T-helper 1 cell treated with Interleukin-12 subunit alpha and Interleukin-12 subunit beta and Interleukin-4 antibody, amounts not matched to agents 30 μg/mL and 1 μg/mL, for 36 hours (primary cell): Measurements from ENCODE around the gene MAD1L1.
"Not testable (repeated sequence)": the region's sequence is repeated elsewhere in the genome, so short reads cannot be mapped to it uniquely, and the experiment has no call there.

Source experiments
- H3K27ac Mint-ChIP-seq: one replicate; pipeline ENCODE4 v1.8.0; 2021; ENCODE audit warnings: mild to moderate bottlenecking, mixed read lengths
- H3K27me3 Mint-ChIP-seq: one replicate; pipeline ENCODE4 v1.8.0; 2021; ENCODE audit warnings: low read depth, mixed read lengths
- H3K36me3 Mint-ChIP-seq: one replicate; pipeline ENCODE4 v1.8.0; 2021; ENCODE audit warnings: low read depth, mixed read lengths
- H3K4me1 Mint-ChIP-seq: one replicate; pipeline ENCODE4 v1.8.0; 2021; ENCODE audit warnings: low read depth, mixed read lengths
- H3K4me3 Mint-ChIP-seq: one replicate; pipeline ENCODE4 v1.8.0; 2021; ENCODE audit warnings: mild to moderate bottlenecking, moderate library complexity, mixed read lengths
- H3K9me3 Mint-ChIP-seq: one replicate; pipeline ENCODE4 v1.8.0; 2021; ENCODE audit warnings: mixed read lengths

Gene MAD1L1

DNA sequence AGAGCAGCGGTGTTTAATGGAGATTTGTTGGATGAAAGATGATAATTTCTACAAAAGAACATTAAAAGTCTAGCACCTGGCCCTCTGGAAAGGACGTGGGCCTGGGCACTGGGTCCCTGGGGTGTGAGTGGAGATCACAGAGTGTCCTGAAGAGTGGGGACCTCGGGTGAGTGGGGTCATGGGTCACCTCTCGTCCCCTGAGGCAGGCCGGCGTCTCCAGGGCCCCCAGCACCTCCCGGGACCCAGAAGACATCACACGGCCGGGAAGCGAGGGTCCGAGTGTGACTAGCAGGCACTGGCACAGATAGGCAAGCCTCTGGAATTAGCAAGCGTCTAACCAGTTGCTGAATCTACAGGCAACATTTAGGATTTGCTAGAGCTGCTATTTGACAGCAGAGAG lies 257.2 kb downstream of the MAD1L1 start:
- no peak overlapping the region for H3K27ac Mint-ChIP-seq
- no peak overlapping the region for H3K4me3 Mint-ChIP-seq
- H3K36me3 Mint-ChIP-seq, result peaks cover 9% of the 10 kb centered on the region
- no peaks in the 10 kb centered on the region for H3K27me3 Mint-ChIP-seq
- H3K9me3 Mint-ChIP-seq, result no peaks in the 10 kb centered on the region
- peaks cover 5% of the 10 kb centered on the region for H3K4me1 Mint-ChIP-seq

DNA sequence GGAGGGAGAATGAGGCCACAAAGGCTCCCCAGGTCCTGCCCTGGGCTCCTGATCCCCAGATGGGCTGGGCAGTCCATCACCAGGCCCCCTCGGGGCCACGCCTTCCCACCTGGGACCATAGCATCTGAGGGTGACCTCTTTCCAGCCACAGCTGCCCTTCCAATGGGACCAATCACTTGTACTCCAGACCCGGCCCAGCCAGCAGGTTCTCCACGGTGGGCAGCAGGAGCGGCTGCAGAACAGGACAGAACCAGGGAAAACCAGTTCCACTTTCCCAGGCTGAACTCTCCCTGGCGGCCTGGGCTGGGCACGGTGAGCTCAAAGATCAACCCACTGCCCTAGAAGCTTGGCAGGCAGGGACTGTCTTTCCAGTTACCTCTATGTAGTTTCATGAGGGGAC lies 257.6 kb downstream of the MAD1L1 start:
- Mint-ChIP-seq H3K4me1 (peaks cover 5% of the 10 kb centered on the region), H3K27me3 (no peaks in the 10 kb centered on the region), H3K4me3 (no peak overlapping the region), H3K36me3 (peaks cover 9% of the 10 kb centered on the region), H3K27ac (no peak overlapping the region), H3K9me3 (no peaks in the 10 kb centered on the region)

DNA sequence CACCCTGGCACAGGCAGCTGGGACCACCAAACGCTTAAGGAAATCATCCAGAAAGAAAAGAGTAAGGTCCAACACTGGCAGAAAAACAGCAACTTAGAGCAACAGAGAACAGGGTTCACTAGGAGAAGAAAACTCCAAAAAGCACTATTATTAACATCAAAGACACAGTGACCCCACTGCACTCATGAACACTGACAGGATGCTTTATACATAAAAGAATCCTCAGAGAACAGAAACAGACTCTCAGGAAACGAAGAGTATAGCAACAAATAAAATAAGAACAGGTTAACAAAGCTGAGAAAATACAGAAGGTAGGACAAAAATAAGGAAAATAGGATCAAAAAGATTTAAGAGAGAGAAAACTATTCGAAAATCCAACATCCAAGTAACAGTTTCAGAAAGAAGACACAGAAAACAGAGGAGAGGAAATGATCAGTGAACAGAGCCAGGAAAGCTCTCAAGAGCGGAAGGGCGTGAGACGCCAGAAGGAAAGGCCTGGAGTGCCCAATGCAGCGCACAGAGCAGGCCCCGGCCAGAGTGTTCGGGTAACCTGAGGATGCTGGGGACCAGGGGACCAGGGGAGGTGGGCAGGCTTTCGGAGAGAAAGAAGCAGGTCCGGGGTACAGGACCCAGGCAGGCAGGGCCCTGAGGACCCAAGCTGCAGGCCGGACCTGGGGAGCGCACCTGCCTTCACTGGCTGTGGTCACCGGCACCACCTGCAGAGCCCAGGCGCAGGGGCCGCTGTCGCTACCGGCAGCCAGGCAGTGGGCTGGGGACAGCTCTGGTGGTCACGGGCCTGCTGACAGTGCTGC lies 258.2 kb downstream of the MAD1L1 start:
- Mint-ChIP-seq H3K27me3 (no peaks in the 10 kb centered on the region), H3K9me3 (no peaks in the 10 kb centered on the region), H3K4me3 (no peak overlapping the region), H3K36me3 (peaks cover 9% of the 10 kb centered on the region), H3K4me1 (peaks cover 10% of the 10 kb centered on the region), H3K27ac (no peak overlapping the region)

GRCh38 chr7:1973321-1974251 lies 259.2 kb downstream of the MAD1L1 start:
- Mint-ChIP-seq H3K36me3 (peaks cover 9% of the 10 kb centered on the region), H3K27me3 (no peaks in the 10 kb centered on the region), H3K9me3 (no peaks in the 10 kb centered on the region), H3K4me3 (no peak overlapping the region), H3K27ac (no peak overlapping the region), H3K4me1 (peaks cover 13% of the 10 kb centered on the region)

DNA sequence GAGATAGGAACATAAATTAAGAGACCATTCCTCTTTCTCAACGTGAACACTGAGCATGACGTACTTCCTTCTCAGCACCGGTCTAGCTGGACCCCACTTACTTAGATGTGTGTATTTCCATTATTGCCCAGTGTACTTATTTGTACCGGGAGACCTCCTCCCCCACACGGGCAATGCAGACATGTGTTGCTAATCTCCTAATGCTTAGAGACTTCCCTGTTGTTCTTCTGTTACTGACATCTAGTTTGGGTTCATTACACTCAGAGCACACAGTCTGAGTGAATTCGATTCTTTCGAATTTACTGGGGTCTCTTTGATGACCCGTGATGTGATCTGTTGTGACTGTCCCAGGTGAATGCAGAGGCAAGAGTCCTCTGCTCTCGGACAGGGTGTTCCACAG lies 260.0 kb downstream of the MAD1L1 start:
- peaks cover 13% of the 10 kb centered on the region for H3K4me1 Mint-ChIP-seq
- no peaks in the 10 kb centered on the region for H3K9me3 Mint-ChIP-seq
- H3K27me3 Mint-ChIP-seq, result no peaks in the 10 kb centered on the region
- no peak overlapping the region for H3K27ac Mint-ChIP-seq
- peaks cover 9% of the 10 kb centered on the region for H3K36me3 Mint-ChIP-seq
- no peak overlapping the region for H3K4me3 Mint-ChIP-seq

- Mint-ChIP-seq H3K4me3 (no peak overlapping the region), H3K27me3 (no peaks in the 10 kb centered on the region), H3K27ac (no peak overlapping the region), H3K9me3 (no peaks in the 10 kb centered on the region), H3K36me3 (peaks cover 12% of the 10 kb centered on the region), H3K4me1 (peaks cover 14% of the 10 kb centered on the region)
Measured at GRCh38 chr7:1971946-1972654, 260.6 kb downstream of the MAD1L1 start.

- Mint-ChIP-seq H3K27ac (no peak overlapping the region), H3K4me3 (no peak overlapping the region), H3K9me3 (no peaks in the 10 kb centered on the region), H3K4me1 (peaks cover 17% of the 10 kb centered on the region), H3K27me3 (no peaks in the 10 kb centered on the region), H3K36me3 (peaks cover 9% of the 10 kb centered on the region)
Measured at GRCh38 chr7:1970895-1971294, 261.9 kb downstream of the MAD1L1 start.

- not testable (repeated sequence) for H3K9me3 Mint-ChIP-seq, H3K27me3 Mint-ChIP-seq, H3K36me3 Mint-ChIP-seq, H3K27ac Mint-ChIP-seq, H3K4me3 Mint-ChIP-seq
- peaks cover 16% of the 10 kb centered on the region for H3K4me1 Mint-ChIP-seq
Measured at GRCh38 chr7:1970285-1970660, 262.5 kb downstream of the MAD1L1 start.

DNA sequence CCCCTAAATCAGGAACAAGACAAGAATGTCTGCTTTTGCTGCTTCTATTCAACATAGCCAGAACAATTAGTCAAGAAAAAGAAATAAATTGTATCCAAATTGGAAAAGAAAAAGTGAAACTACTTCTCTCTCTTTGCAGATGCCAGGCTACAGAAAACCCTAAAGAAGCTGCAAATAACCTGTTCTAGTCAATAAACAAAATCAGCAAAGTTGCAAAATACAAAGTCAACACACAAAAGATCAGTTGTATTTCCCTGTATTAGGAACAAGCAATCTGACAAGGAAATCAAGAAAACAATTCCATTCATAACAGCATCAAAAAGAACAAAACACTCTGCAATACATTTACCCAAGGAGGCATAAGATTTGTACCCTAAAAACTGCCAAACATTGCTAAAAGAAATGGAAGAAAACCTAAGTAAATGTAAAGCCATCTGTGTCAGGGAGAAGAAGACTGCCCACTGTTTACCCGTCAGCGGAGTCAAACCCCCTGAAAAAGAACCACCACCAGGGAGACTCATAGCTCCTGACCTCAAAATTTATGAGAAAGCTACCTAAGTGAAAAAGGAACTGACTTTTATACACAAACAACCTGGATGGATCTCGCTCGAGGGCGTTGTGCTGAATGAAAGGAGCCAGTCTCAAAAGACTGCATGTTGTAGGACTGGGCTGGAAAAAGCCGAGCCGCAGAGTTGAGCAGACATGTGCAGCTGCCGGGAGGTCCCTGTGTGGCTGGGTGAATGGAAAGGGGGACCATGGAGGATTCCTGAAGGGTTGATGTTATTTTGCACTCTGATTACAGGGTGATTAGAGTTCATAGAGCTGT lies 263.1 kb downstream of the MAD1L1 start:
- H3K27me3 Mint-ChIP-seq, result no peaks in the 10 kb centered on the region
- H3K4me1 Mint-ChIP-seq, result peaks cover 16% of the 10 kb centered on the region
- no peak overlapping the region for H3K4me3 Mint-ChIP-seq
- H3K9me3 Mint-ChIP-seq, result no peaks in the 10 kb centered on the region
- H3K27ac Mint-ChIP-seq, result no peak overlapping the region
- H3K36me3 Mint-ChIP-seq, result peaks cover 10% of the 10 kb centered on the region

GRCh38 chr7:1968397-1969111 lies 264.2 kb downstream of the MAD1L1 start:
- no peak overlapping the region for H3K27ac Mint-ChIP-seq

GRCh38 chr7:1967512-1968396 lies 265.0 kb downstream of the MAD1L1 start:
- H3K4me1 Mint-ChIP-seq, result peaks cover 13% of the 10 kb centered on the region
- peaks cover 12% of the 10 kb centered on the region for H3K9me3 Mint-ChIP-seq
- peaks cover 15% of the 10 kb centered on the region for H3K36me3 Mint-ChIP-seq
- no peak overlapping the region for H3K4me3 Mint-ChIP-seq
- H3K27ac Mint-ChIP-seq, result no peak overlapping the region
- no peaks in the 10 kb centered on the region for H3K27me3 Mint-ChIP-seq

More at GRCh38 chr7:1968397-1969111, 264.2 kb downstream of the MAD1L1 start:
- peaks cover 7% of the 10 kb centered on the region for H3K9me3 Mint-ChIP-seq
- peaks cover 15% of the 10 kb centered on the region for H3K36me3 Mint-ChIP-seq
- H3K4me1 Mint-ChIP-seq, result peaks cover 13% of the 10 kb centered on the region
- no peaks in the 10 kb centered on the region for H3K27me3 Mint-ChIP-seq
- H3K4me3 Mint-ChIP-seq, result no peak overlapping the region

GRCh38 chr7:1966631-1967200 lies 266.0 kb downstream of the MAD1L1 start:
- H3K27me3 Mint-ChIP-seq, result no peaks in the 10 kb centered on the region
- H3K4me1 Mint-ChIP-seq, result peaks cover 14% of the 10 kb centered on the region
- no peak overlapping the region for H3K27ac Mint-ChIP-seq
- H3K9me3 Mint-ChIP-seq, result peaks cover 23% of the 10 kb centered on the region
- H3K4me3 Mint-ChIP-seq, result no peak overlapping the region
- H3K36me3 Mint-ChIP-seq, result peaks cover 19% of the 10 kb centered on the region
